ENCODE results near the gene NR4A1. TPM values are rescaled to one million over a fixed set of nuclear protein-coding genes. Genes with fewer than 3 reads are reported as not detected.

Gene NR4A1
- total RNA-seq, 1 experiment from 2014 or later = 4.4 TPM

DNA sequence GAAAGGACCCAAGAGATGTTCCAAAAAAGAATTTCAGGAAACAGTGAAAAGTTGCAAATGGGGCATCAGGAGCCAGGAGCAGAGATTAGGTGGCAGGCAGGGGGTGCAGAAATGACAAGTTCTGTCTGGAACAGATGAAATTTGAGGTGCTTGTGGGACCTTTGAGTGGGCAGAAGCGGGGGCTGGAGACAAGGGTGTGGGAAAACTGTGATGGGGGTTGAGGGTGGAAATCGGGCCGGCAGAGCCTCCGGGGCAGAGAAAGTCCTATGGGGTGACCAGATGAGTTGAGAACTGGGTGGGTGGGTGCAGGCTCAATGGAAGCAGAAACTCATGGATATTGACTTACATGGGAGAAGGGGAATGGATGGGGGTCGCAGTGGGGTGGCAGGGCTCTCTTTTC, 1.6 kb upstream of the NR4A1 start:
- DNase-seq = no peak
- H3K27me3 ChIP-seq = no peaks in the 10 kb centered on the region
- H3K36me3 ChIP-seq = no peaks in the 10 kb centered on the region; the same call in 1 of the 2 replicates
- H3K4me3 ChIP-seq = no peak overlapping the region
- no peaks in the 10 kb centered on the region for H3K9me3 ChIP-seq

GRCh38 chr12:52050116-52050757, 1.0 kb upstream of the NR4A1 start:
- H3K27me3 ChIP-seq = no peaks in the 10 kb centered on the region
- H3K4me3 ChIP-seq = peak overlapping the region; percentile 39
- no peaks in the 10 kb centered on the region for H3K9me3 ChIP-seq
- no peaks in the 10 kb centered on the region; the same call in 1 of the 2 replicates for H3K36me3 ChIP-seq
- DNase-seq = no peak

DNA sequence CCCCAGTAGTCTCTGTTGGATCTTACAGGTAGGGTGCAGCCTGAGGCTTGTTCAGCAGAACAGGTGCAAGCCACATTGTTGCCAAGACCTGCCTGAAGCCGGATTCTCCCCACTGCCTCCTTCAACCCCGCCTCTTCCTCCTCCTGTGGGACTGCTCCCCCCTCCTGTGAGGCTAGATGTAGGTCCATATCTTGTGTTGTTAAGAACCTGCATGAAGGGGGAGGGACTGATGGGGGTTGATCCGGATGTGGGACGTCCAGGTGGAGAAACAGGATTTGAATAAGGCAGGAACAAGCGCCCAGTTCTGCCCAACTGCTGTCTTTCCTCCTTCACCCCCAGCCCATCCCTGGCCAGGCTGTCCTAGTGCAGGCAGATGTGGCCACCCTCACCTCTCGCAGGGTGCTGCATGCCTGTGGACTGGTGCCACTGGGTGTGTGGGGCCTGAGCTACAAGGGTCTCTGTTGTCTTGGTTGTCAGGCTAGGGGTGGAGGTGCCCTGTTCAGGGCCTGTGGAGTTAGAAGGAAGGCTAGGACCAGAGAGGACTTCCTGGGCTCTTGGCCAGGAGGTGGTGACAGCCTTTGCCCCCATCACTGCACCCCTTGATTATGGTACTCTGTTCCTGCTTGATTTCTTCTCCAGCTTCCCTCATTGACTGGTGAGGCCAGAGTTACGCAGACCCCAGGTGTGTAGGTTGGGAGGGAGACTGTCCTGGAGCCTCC, 1.4 kb downstream of the NR4A1 start:
- Histone ChIP-seq H3K9me3 (no peaks in the 10 kb centered on the region), H3K36me3 (peaks cover 2% of the 10 kb centered on the region; the same call in 1 of the 2 replicates), H3K4me3 (no peak overlapping the region), H3K27me3 (no peaks in the 10 kb centered on the region)
- no peak for DNase-seq

GRCh38 chr12:52053536-52054209, 2.4 kb downstream of the NR4A1 start:
- DNase-seq = no peak
- no peaks in the 10 kb centered on the region for H3K9me3 ChIP-seq
- H3K36me3 ChIP-seq = peaks cover 2% of the 10 kb centered on the region; the same call in 1 of the 2 replicates
- H3K4me3 ChIP-seq = no peak overlapping the region
- no peaks in the 10 kb centered on the region for H3K27me3 ChIP-seq

DNA sequence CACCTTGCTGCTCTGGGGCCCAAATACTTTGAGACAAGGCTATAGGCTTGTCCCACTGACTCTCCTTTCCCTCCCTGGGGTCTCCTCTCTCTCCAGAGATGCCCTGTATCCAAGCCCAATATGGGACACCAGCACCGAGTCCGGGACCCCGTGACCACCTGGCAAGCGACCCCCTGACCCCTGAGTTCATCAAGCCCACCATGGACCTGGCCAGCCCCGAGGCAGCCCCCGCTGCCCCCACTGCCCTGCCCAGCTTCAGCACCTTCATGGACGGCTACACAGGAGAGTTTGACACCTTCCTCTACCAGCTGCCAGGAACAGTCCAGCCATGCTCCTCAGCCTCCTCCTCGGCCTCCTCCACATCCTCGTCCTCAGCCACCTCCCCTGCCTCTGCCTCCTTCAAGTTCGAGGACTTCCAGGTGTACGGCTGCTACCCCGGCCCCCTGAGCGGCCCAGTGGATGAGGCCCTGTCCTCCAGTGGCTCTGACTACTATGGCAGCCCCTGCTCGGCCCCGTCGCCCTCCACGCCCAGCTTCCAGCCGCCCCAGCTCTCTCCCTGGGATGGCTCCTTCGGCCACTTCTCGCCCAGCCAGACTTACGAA, 3.1 kb downstream of the NR4A1 start:
- Histone ChIP-seq H3K36me3 (peaks cover 2% of the 10 kb centered on the region; the same call in 1 of the 2 replicates), H3K4me3 (no peak overlapping the region), H3K9me3 (no peaks in the 10 kb centered on the region), H3K27me3 (no peaks in the 10 kb centered on the region)
- no peak for DNase-seq

DNA sequence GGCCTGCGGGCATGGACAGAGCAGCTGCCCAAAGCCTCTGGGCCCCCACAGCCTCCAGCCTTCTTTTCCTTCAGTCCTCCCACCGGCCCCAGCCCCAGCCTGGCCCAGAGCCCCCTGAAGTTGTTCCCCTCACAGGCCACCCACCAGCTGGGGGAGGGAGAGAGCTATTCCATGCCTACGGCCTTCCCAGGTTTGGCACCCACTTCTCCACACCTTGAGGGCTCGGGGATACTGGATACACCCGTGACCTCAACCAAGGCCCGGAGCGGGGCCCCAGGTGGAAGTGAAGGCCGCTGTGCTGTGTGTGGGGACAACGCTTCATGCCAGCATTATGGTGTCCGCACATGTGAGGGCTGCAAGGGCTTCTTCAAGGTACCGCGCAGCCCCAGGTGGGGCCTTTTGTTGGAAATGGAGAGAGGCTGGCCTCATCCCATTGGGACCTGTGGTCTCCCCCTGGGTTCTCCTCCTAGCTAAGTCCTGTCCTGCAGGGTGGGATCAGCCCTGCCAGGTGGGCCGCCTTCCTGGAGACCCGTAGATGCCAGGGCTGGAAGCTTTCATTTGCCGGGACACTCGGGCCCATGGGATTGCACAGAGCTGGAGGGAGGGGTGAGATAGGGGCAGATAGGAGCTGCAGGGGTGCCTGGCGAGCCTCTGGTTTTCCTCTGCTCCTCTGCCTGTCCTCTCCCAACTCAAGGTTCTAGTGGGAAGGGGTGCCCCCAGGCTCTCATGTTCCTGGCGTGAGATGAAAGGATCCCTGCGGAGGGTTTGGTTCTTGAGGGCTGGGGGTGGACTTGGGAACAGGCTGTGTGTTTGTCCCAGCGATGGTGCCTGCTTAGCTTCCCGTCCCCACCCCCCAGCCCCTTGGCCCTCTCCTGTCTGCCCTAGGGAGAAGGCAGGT, 3.8 kb downstream of the NR4A1 start:
- H3K4me3 ChIP-seq = no peak overlapping the region
- no peak for DNase-seq
- peaks cover 2% of the 10 kb centered on the region; the same call in 1 of the 2 replicates for H3K36me3 ChIP-seq
- H3K27me3 ChIP-seq = no peaks in the 10 kb centered on the region
- no peaks in the 10 kb centered on the region for H3K9me3 ChIP-seq

DNA sequence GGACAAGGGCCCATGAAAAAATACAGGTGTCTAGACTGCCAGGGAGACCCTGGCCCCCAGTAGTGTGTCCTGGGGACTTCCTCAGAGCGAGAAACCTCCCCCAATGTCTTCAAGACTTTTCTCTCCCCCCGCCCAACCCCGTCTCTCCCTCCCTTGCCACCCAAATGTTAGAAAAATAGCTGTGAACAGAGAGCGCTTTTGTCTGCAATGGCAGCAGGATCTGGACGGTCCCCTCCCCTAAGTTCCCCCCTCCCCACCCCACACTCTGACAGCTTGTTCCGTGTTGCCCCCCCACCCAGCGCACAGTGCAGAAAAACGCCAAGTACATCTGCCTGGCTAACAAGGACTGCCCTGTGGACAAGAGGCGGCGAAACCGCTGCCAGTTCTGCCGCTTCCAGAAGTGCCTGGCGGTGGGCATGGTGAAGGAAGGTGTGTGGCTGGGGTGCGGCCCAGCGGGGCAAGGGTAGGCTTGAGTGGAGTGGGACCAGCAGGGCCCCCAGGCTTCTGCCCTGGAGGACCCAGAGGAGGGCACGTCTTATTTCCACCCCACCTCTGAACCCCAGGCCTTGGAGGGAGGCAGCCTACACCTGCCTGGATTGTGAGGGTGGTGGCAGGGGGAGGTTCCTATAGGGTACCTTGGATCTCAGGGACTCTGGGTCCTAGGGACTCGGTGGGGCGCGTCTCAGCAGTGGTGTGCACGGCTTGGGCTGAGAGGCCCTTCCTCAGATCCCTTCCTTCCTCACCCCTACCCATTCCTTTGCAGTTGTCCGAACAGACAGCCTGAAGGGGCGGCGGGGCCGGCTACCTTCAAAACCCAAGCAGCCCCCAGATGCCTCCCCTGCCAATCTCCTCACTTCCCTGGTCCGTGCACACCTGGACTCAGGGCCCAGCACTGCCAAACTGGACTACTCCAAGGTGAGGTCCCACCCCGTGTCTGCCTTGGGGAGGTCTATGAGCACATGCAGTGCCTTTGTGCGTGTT, 4.8 kb downstream of the NR4A1 start:
- H3K27me3 ChIP-seq = no peaks in the 10 kb centered on the region
- no peak overlapping the region for H3K4me3 ChIP-seq
- H3K36me3 ChIP-seq = peaks cover 2% of the 10 kb centered on the region; the same call in 1 of the 2 replicates
- DNase-seq = no peak
- H3K9me3 ChIP-seq = no peaks in the 10 kb centered on the region

- Histone ChIP-seq H3K9me3 (no peaks in the 10 kb centered on the region), H3K36me3 (peaks cover 2% of the 10 kb centered on the region; the same call in 1 of the 2 replicates), H3K4me3 (no peak overlapping the region), H3K27me3 (no peaks in the 10 kb centered on the region)
- DNase-seq = peak; percentile 68
Measured at GRCh38 chr12:52056801-52057637, 5.8 kb downstream of the NR4A1 start.

DNA sequence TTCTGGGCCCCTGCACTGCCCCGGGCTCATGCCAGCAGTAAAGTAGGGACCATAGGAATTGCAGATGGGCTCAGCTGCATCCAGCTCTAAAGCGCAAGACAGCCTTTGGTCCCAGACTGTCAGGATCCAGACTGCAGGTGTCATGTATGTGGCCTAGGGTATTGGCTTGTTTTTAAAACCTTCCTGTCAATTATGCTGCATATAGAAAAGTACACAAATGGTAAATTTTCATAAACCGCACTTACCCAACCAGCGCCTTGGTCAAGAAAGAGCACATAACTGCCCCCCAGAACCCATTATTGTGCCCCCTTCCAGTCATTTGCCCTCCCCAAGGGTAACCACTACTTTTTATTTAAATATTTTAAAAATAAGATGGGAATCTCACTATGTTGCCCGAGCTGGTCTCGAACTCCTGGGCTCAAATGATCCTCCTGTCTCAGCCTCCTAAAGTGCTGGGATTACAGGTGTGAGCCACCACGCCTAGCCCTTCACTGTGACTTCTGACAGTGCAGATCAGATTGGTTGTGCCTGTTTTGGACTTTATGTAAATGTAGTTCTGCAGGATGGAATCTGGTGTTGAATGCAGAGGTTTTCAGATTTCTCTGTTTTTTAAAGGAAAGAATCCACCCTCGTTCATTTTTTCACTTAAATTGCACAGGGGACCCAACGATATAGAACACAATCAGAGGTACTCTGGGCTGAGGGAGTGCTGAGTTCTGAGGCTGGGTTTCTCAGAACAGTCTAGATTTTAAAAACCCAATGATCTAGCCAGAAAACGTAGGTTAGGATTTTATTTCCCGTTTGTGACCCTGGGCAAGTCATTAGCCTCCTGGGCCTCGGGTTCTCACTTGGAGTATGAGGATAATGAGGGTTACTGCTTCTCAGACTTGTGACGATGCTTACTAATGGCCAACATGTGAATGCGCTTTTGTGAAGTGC, 6.7 kb downstream of the NR4A1 start:
- H3K36me3 ChIP-seq = peaks cover 2% of the 10 kb centered on the region; the same call in 1 of the 2 replicates
- DNase-seq = no peak
- H3K9me3 ChIP-seq = no peaks in the 10 kb centered on the region

DNA sequence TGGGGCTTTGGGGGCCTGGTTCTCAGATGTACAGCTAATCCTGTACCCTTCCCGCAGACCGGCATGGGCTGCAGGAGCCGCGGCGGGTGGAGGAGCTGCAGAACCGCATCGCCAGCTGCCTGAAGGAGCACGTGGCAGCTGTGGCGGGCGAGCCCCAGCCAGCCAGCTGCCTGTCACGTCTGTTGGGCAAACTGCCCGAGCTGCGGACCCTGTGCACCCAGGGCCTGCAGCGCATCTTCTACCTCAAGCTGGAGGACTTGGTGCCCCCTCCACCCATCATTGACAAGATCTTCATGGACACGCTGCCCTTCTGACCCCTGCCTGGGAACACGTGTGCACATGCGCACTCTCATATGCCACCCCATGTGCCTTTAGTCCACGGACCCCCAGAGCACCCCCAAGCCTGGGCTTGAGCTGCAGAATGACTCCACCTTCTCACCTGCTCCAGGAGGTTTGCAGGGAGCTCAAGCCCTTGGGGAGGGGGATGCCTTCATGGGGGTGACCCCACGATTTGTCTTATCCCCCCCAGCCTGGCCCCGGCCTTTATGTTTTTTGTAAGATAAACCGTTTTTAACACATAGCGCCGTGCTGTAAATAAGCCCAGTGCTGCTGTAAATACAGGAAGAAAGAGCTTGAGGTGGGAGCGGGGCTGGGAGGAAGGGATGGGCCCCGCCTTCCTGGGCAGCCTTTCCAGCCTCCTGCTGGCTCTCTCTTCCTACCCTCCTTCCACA, 7.6 kb downstream of the NR4A1 start:
- H3K4me3 ChIP-seq = no peak overlapping the region
- H3K9me3 ChIP-seq = no peaks in the 10 kb centered on the region
- no peak for DNase-seq
- H3K36me3 ChIP-seq = peaks cover 2% of the 10 kb centered on the region; the same call in 1 of the 2 replicates
- no peaks in the 10 kb centered on the region for H3K27me3 ChIP-seq

More for the DNA sequence above, 6.7 kb downstream of the NR4A1 start:
- no peaks in the 10 kb centered on the region for H3K27me3 ChIP-seq
- H3K4me3 ChIP-seq = no peak overlapping the region

- no peak for DNase-seq
- Histone ChIP-seq H3K36me3 (peaks cover 2% of the 10 kb centered on the region; the same call in 1 of the 2 replicates), H3K4me3 (no peak overlapping the region), H3K27me3 (no peaks in the 10 kb centered on the region), H3K9me3 (no peaks in the 10 kb centered on the region)
Measured at GRCh38 chr12:52059582-52060497, 8.6 kb downstream of the NR4A1 start.
